NCI-H69 (cell line): ENCODE data around the gene IRF7.
"Not testable (repeated sequence)": the region's sequence is repeated elsewhere in the genome, so short reads cannot be mapped to it uniquely, and the experiment has no call there.

ENCODE experiments used
- DNase-seq: peaks from one replicate; lab custom pipeline; 2025; lab: John Stamatoyannopoulos, UW

The IRF7 gene

DNA sequence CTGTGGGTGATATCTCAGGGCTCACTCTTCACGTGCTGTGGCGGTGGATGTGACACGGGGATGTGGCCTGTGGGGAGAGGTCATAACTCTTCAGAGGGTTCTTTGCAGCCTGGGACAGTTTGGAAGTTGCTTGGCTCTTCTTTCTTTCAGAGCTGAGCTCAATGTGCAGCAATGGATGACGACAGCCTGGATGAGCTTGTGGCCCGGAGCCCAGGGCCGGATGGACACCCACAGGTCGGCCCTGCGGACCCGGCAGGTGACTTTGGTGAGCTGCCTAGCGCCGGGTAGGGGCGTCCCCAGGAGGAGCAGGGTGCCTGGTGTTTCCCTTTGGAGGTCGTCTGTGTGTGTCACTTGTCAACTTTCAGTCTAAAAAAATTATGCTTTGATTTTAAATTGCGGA is 34.4 kb downstream of the IRF7 start:
- DNase-seq = no peak

DNA sequence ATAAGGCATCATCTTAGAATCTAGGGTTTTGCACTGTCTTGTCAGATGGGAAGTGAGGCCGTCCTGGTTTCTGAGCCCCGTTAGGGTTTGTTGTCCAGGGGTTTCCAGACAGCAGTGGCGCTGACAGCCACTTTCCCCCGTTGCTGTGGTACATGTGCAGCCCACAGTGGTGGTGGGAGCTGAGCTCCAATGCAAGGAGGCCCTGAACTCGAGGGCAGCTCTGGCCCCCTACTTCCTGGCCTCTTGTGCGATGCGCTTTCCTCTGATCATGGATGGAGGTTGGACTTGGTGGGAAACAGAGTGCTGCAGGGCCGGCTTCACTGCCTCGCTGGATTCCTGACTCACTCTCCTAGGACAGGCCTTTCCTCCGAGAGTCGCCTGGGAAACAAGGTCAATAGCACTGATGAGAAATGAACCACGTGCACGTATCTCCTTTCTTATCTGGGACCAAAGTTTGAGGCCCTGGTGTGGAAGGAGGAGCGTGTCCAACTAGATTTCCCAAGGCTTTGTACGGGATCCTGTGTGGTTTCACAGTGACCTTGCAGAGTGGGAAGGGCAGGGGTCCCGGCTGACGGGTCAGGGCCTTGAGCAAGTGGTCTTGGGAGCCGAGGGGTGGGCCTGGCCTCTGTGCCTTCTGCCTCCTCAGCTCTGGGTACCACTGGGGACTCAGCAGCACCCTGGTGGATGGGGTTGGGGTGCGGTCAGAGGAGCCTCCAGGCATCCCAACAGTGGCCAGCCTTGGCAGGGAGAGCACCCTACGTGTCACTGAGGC is 35.7 kb downstream of the IRF7 start:
- no peak for DNase-seq

DNA sequence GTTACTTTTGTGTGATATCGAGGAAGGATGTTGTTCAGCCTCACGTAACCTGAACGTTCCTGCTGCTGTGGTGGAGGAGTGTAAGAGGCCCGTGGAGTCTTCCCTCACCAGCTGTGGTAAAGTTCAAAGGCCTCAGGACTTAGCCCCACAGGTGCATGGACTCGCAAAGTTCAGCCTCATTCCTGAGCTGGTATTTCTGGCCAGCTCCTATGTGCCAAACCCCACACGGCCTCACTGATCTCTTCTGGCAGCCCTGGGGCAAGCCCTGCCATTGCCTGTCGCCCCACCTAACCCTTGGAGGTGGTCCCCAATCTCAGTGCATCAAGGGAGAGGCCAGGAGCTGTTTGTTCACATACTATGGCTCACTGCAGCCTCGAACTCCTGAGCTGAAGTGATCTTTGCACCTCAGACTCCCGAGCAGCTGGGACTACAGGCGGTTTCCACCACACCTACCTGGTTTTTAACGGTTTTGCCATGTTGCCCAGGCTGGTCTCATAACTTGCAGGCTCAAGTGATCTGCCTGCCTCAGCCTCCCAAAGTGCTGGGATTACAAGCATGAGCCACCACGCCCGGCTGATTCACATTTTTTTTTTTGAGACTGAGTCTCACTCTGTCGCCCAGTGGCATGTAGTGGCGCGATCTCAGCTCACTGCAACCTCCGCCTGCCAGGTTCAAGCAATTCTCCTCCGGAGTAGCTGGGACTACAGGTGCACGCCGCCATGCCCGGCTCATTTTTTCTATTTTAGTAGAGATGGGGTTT is 37.3 kb downstream of the IRF7 start:
- no peak for DNase-seq

DNA sequence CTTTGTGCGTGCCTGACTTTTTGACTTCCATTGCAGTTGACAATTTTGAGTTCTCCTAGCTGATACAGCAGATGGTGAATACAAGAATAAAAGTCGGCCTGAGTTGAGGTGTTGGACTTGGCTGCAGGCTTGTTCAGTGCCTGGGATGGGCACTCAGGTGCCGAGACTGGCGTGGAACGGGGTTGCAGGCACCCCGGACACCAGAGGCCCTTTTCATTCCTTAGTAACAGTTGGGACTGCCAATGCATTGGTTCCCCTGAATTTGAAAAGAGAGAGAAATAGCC is 38.2 kb downstream of the IRF7 start:
- no peak for DNase-seq

DNA sequence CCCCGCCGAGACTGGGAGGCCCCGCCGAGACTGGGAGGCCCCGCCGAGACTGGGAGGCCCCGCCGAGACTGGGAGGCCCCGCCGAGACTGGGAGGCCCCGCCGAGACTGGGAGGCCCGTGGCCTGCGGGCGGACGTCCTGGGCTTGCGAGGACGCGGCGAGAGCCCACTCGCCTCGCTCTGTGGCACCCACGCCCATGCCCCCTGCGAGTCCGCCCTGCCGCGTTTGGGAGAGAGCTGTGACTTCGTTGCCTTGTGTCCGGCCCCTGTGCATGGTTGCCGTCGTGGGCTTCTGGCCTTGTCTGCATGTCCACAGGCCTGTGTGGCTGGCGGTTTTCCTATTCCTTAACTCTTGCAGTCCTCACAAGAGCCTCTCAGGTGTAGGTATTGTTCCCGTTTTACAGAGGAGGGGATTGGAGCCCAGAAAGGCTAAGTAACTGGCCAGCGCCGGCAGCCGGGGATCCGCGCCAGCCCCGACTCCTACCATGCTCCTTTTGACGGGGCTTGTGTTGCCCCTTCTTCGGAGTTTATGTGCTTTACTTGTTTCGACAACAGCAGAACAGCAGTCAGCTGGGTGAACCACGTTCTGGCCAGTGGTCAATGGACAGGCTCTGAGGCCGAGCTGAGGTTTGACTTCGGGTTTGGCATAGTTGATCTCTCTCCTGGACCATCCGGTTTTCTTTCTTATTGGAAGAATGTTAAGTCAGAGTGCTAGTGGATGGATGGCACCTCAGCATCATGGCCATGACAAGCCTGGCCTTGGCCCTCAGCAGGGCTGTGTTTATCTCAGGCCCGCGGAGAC is 38.7 kb downstream of the IRF7 start:
- DNase-seq = peak; percentile 23

DNA sequence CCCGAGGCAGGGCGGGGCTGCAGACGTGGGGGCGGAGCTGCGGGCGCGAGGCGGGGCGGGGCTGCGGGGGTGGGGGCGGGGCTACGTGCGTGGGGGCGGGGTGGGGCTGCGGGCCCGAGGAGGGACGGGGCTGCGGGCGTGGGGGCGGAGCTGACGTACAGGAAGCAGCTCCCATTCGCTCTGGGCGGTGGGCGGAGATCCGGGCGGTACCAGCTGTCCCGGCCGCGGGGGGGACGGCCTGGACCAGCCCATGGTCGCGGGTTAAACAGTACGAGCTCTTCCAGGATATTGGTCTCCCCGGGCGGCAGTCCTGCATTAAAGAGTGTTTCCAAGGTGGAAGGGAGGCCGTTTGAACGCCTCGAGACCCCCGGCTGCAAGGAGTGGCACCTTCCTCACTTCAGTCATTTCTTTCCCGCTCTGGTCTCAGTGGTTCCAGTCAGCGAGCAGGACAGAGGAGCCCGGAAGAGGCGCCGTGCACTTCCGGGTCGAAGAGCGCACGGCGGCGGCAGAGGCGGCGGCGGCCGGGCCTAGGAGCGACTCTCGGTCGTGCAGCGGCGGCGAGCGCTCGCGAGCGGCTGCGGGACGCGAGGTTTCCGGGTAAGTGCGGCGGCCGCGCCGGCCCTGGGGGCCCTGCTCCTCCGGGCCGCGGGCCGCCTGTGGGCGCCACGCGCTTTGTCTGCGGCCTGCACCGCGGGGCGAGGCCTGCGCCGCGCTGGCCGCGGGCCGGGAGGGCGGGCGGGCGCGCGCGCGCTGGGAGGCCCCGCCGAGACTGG is 39.6 kb downstream of the IRF7 start, which contains the start of gene PHRF1:
TSS of gene PHRF1 (plus strand) at position 475 of the 773 bp plus-strand sequence. CDS start 5,043 bp downstream, outside the sequence.
- peak; percentile 96 for DNase-seq

DNA sequence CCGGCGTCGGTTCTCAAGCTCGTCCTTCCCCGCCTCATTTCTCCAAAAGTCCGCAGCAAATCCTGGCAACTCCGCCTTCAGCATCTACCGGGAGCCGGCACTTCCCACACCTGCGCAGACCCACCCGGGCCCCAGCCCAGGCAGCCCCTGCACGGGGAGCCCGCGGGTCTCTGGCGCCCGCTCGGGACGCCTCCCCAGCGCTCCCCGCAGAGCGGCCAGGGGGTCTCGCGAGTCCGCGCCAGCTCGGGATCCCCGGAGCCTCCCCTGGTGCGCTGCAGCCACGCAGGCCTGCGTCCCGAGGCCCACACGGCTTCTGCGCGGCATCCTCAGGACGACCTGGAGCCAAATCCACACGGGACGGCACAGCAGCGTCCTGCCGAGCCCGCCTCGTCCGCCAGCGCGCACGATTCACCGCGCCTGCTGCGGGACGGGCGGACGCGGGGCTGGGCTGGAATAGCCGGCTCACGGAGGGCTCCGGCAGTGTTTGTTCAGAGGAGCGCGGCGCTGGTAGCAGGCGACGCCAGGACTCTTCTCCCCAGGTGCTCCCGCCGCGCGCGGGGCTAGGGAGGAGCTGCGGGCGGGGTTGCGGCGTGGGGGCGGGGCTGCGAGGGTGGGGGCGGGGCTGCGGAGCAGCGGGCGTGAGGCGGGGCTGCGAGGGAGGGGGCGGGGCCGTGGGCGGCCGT is 40.3 kb downstream of the IRF7 start:
- peak; percentile 95 for DNase-seq

DNA sequence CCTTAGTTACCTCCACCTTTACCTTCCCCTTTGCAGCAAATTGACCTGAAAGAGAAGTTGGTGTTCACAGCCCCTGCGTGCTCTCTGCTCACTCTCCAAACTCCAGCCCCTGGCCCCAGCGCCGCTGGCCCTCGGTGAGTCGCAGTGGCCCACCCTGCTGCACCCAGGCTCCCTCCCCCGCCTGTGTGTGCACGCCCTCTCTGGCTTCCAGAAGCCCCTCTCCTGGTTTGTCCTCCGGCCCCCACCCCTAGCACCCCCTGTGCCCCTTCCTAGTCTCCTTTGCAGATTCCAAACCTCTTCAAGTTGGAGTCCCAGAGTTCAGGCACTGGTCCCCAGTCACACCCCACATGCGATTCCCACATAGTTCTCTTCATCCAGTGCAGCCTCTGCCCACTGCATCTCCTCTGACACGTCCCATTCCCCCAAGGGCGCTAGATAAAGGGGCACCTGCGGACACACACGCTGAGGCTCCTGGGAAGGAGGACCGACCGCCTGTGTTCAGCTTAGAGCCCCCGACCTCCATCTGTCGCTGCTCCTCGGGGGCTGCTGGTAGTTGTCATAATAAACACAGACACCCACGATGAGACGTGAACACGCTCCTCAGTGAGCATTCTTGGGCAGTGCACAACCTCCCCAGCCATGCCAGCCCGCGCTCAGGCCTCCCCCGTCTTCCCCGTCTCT is 41.0 kb downstream of the IRF7 start:
- peak; percentile 69 for DNase-seq

DNA sequence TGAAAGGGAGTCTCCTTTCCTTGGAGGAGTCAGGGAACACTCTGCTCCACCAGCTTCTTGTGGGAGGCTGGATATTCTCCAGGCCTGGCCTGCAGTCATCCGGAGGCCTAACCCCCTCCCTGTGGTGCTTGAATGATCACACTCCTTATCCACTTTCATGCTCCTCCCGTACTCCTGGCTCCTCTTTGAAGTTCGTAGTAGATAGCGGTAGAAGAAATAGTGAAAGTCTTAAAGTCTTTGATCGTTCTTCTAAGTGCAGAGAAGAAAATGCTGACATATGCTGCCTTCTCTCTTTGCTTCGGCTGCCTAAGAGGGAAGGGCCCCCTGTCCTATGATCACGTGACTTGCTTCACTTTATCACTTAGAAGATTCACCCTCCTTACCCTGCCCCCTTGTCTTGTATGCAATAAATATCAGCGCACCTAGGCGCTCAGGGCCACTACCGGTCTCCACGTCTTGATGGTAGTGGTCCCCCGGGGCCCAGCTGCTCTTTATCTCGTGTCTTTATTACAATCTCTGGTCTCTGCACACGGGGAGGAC is 41.6 kb downstream of the IRF7 start:
- DNase-seq = not testable (repeated sequence)

DNA sequence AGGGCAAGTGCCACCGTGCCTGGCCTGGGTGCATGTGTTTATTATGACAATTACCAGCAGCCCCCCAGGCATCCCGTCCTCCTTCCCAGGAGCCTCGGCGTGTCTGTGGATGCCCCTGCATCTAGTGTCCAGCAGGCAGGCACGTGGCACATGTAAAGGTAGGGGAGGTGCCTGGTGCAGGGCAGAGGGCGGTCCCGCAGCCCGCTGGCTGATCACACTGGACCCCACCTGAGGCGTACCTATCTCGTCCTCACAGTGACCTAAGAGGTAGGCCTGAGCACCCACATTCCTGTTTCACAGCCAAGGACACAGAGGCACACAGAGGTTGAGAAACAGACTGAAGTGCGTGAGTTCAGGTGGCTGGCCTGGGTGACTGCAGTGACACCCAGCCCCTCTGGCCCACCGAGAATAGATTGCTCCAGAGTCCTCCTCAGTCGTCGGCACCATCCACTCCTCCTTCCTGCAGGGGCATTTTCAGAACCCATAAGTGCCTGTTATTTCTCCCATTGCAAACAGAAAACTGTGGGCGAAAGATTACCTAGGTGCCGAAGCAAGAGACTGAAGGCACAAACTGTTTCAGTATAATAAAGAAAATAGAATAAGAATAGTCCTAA is 42.5 kb downstream of the IRF7 start:
- no peak for DNase-seq

DNA sequence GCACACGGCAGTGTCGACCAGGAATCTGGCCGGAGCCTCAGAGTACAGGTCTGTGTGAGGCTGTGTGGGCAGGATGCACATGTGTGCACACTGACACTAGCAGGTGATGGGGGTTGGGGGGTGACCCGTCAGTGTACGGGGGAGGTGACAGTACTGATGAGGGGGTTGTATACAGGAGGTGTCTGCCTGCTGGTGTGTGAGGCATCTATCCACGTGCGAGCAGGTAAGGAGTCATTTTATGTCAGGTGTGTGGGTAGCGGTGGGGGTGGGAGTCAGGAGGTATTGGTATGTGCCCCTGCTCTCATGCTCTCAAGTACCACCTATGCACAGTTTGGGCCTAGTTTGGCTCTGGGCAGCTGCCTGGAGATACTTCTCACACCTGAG is 44.0 kb downstream of the IRF7 start:
- DNase-seq = no peak

DNA sequence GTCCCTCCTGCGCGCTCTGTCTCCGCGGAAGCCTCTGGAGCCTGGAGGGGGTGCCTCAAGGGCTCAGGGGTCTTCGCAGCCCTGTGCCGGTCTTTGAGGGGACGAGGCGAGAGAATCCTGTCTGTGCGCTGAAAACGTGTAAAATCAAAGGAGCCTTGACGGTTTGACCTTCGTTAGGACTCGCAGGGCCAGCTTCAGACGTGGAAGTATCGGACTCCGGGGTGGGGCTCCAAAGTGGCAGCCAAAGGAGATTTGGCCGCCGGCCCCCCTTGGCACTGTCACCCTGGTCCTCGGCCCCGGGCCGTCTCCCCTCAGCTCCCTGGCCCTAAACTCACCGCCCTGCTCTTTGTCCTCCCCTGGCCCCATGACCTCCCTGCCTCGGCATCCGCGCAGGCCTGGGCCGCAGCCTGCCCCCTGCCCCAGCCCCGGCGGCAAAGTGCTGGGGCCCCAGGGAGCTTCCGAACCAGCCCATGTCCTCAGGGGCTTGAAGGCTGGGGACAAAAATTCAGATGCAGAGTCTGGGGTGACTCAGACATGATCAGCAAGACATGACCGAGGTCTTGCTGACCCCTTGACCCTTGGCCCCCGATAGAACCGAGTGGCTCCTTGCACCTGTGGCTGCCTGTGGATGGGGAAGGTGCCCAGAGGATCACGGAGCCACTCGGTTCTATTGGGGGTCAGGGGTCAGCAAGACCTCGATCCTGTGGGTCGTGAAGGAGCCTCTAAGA is 46.4 kb downstream of the IRF7 start:
- DNase-seq = no peak

DNA sequence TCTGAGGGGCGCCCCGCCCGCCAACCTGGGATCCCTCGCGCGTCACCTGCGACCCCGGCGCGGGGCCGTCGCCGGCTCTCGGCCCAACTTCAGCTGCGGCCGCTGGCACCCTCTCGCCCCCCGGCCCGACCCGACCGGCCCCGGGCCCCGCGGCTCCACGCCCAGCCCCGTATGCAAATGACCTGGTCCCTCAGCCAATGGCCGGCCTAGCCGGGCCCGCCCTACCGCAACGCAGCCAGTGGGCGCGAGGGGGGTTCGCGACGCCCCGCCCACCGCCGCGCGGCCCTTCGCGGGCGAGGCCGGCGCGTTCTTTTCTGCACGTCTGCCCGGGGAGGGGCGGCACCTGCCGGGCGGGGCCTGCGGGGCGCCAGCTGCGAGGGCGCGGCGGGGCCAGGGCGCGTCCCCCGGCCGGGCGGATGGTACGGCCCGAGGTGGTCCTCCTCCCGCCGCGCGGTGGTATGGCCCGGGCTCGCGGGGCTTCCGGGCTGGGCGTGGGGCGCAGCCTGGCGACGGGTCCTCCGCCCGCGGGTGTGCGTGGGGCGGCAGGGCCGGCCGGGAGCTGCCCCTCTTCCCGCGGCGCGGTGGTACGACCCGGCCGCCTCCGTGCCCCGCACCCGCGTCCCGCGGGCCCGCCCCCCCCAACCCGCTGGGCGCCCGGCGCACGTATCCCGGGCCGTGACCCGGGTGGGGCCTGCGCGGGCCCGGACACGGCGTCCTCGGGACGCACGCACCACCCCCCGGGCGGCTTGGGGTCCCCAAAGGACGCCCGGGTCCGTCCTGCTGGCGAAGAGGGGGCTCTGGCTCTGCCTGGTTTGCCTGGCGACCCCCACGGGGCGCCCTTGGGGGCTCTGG is 47.2 kb downstream of the IRF7 start:
- DNase-seq = peak; percentile 99

DNA sequence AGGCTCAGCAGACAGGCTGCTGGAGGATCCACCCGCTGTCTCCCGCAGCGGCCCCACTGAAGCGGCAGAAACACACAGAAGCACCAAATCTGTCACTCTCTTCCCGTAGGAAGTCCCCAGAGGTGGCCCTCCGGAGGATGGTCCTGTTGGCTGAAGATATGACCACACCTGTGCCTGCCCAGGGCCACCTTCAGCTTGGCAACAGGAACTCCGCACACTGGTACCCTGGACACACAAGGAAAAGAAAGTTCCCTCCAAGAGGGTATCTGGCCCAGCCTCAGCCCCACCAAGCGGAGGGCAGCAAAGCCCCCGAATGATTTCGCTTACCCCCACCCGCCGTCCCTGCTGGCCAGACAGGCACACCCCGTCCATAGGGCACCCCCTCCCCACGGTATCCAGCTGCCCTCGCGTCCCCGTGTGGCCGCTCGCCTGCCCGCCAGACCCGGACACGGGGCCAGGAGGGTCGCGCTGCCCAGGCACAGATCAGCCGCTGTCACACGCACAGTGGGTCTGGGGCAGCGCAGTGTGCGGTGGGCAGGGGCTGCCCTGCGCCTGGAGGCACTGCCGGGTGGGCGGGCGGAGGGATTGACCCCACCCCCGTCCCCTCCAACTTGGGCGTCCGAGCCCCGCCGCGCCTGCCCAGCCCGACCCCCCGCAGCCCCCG is 48.0 kb downstream of the IRF7 start:
- DNase-seq = no peak

DNA sequence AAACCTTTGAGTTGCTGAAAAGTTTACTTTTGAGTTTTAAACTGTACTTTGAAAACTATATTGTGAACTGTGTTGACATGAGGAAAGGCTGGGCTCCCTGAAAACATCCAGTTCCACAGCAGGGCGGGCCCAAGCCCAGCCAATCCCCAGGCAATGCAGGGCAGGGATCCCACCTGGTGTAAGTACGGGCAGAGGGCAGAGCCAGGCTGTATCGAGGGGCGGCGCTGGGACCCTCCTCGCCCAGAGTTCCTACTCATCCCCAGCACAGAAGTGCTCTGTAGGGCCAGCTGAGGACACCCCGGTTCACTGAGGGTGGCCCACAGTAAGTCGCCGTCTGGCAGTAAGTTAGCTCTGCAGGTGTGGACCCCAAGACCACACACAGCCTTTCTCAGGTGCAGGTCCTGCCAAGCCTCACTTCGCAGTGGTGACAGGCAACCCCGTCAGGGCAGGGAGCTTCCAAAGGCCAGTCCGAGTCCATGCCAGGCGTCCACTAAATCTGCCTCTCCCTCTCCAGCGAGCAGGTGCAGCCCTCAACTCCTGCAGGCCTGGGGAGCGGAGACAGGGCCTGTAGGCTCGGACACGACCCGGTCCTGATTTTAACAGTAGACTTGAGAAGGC is 48.6 kb downstream of the IRF7 start:
- no peak for DNase-seq

DNA sequence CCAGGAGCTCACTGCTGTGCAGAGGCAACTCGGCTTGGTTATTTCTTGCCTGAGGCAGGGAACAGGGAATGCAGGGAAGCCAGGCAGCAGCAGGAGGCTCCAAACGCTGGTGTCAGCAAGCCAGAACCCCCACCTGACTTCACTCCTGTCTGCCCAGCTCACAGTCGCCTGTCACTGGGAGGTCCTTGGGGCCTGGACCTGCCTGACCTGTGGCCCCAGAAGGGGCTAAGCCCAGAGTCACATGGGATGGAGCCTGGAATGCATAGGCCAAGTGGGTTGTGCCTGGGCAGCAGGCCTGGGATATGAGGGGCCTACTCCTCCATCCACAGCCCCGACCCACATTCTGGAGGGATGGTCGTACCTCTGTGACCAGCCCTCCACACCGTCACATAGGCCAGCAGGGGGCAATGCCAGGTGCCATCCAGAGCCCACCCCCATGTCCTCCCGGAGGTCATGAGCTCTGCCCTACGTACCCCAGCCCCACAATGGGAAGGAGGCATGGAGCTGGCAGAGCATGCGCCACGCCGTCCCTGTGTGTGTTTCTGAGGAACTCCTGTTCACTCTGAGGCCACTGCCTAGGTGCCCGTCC is 49.7 kb downstream of the IRF7 start:
- DNase-seq = peak; percentile 47
